Measurements from ENCODE around the gene TMEM236.

GRCh38 chr10:17780727-17781126 is 28.7 kb downstream of the TMEM236 start:
- TF ChIP-seq E2F4 (CRISPR knock-in tag; IDR thresholded peaks at IDR 0.05; ENCODE audit: low read depth), result no peak
- TF ChIP-seq ZNF75A (CRISPR knock-in tag; IDR thresholded peaks at IDR 0.05), result no peak
- no peak for TF ChIP-seq CTCF (IDR thresholded peaks at IDR 0.05 in 2 of 3, conservative IDR thresholded peaks at IDR 0.05 in 1 of 3; ENCODE audit: insufficient read depth in 2 of 3, low read depth in 1 of 3, low read length in 3 of 3)
- TF ChIP-seq GTF2F1 (IDR thresholded peaks at IDR 0.05; ENCODE audit: low read depth, low read length), result no peak
- no peak for TF ChIP-seq ZNF124 (CRISPR knock-in tag; IDR thresholded peaks at IDR 0.05)
- no peak for TF ChIP-seq SIN3A (IDR thresholded peaks at IDR 0.05; ENCODE audit: borderline replicate concordance in 2 of 2, control insufficient read depth in 1 of 2, low read depth in 2 of 2, low read length in 2 of 2)
- TF ChIP-seq MXI1 (IDR thresholded peaks at IDR 0.05; ENCODE audit: low read depth, low read length), result no peak
- TF ChIP-seq EZH2 (IDR thresholded peaks at IDR 0.05; ENCODE audit: borderline replicate concordance, low read depth, low read length), result no peak
- TF ChIP-seq HDAC2 (IDR thresholded peaks at IDR 0.05), result no peak
- no peak for TF ChIP-seq CEBPB (tag; IDR thresholded peaks at IDR 0.05)
- no peak for TF ChIP-seq ZFX (CRISPR knock-in tag; IDR thresholded peaks at IDR 0.05)
- peak; percentile 57 for TF ChIP-seq TBP (optimal IDR thresholded peaks at IDR 0.05; ENCODE audit: low read depth, low read length)
- no peak for TF ChIP-seq NRF1 (conservative IDR thresholded peaks at IDR 0.05 in 1 of 2, IDR thresholded peaks at IDR 0.05 in 1 of 2)
